NCI-H526 treated with DMSO at 0.1 percent for 48 hours (cell line): Measurements from ENCODE around the gene ZNF440.

Experiments used
- DNase-seq: peaks from one replicate; lab custom pipeline; 2025; lab: John Stamatoyannopoulos, UW

ZNF440 gene

DNA sequence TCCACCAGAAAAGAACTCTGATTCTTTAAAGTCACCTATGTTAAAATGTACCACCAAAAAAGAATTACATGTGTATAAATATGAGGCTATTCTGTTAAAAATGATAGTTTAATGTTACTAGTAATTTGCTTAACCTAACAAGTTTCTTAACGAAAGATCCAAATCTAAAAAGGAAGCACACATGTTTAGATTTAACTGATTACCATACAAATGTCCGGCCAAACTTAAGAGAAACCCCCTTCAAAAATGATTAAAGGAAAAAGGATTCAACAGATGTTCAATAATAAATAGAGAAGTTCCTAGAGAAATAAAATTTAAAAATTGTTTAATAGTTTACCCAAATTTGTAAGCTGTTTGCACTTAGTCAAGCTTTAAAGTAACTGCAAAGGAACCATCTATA lies 68.5 kb downstream of the ZNF440 start:
- DNase-seq = no peak
